GM19351 (cell line): ENCODE data around the gene FAM219A.
A peak's percentile ranks its signal among the peaks of the same experiment; 100 is the strongest.

ENCODE experiments used
- ATAC-seq: cut with Tn5 transposase; IDR thresholded peaks from one replicate; pipeline ENCODE4 v1.9.1; 2021; ENCODE audit warnings: mild to moderate bottlenecking, moderate library complexity; ENCODE audit not compliant: unreplicated experiment

Gene FAM219A

GRCh38 chr9:34458013-34458958 lies at the start of gene FAM219A, which contains the start of gene DNAI1:
Gene FAM219A (minus strand): TSS chr9:34458570. CDS start chr9:34458263, 307 bp downstream.
Gene DNAI1 (plus strand): TSS chr9:34458805. CDS start chr9:34459006, 201 bp downstream.
- ATAC-seq, result peak; percentile 96

- no peak for ATAC-seq
Observed at GRCh38 chr9:34507966-34508365, 49.6 kb upstream of the FAM219A start.

GRCh38 chr9:34507556-34507955 lies 49.2 kb upstream of the FAM219A start:
- no peak for ATAC-seq

GRCh38 chr9:34506623-34507022 lies 48.3 kb upstream of the FAM219A start:
- ATAC-seq, result no peak

GRCh38 chr9:34505370-34506120 lies 47.2 kb upstream of the FAM219A start:
- no peak for ATAC-seq

- no peak for ATAC-seq
Observed at GRCh38 chr9:34503406-34503805, 45.0 kb upstream of the FAM219A start.

- no peak for ATAC-seq
Observed at GRCh38 chr9:34502891-34503290, 44.5 kb upstream of the FAM219A start.

- ATAC-seq, result no peak
Observed at GRCh38 chr9:34502471-34502870, 44.1 kb upstream of the FAM219A start.

GRCh38 chr9:34501889-34502425 lies 43.6 kb upstream of the FAM219A start:
- ATAC-seq, result no peak

- ATAC-seq, result no peak
Observed at GRCh38 chr9:34501372-34501771, 43.0 kb upstream of the FAM219A start.

- no peak for ATAC-seq
Observed at GRCh38 chr9:34500623-34501267, 42.4 kb upstream of the FAM219A start.

GRCh38 chr9:34499076-34499475 lies 40.7 kb upstream of the FAM219A start:
- no peak for ATAC-seq

GRCh38 chr9:34498553-34498952 lies 40.2 kb upstream of the FAM219A start:
- ATAC-seq, result no peak

- no peak for ATAC-seq
Observed at GRCh38 chr9:34496149-34496712, 37.9 kb upstream of the FAM219A start.

- ATAC-seq, result no peak
Observed at GRCh38 chr9:34493972-34494535, 35.7 kb upstream of the FAM219A start.

GRCh38 chr9:34492051-34492450 lies 33.7 kb upstream of the FAM219A start:
- ATAC-seq, result no peak

- ATAC-seq, result no peak
Observed at GRCh38 chr9:34491596-34491995, 33.2 kb upstream of the FAM219A start.

- ATAC-seq, result no peak
Observed at GRCh38 chr9:34490760-34491159, 32.4 kb upstream of the FAM219A start.

GRCh38 chr9:34490360-34490759 lies 32.0 kb upstream of the FAM219A start:
- no peak for ATAC-seq

GRCh38 chr9:34486572-34486971 lies 28.2 kb upstream of the FAM219A start:
- no peak for ATAC-seq
